HG02885 (cell line): Measurements from ENCODE around the gene CTTNBP2.

ENCODE experiments used
- ATAC-seq: cut with Tn5 transposase; IDR thresholded peaks from one replicate; pipeline ENCODE4 v1.9.1; 2021; ENCODE audit warnings: mild to moderate bottlenecking; ENCODE audit not compliant: unreplicated experiment, poor library complexity

CTTNBP2 gene, protein sequence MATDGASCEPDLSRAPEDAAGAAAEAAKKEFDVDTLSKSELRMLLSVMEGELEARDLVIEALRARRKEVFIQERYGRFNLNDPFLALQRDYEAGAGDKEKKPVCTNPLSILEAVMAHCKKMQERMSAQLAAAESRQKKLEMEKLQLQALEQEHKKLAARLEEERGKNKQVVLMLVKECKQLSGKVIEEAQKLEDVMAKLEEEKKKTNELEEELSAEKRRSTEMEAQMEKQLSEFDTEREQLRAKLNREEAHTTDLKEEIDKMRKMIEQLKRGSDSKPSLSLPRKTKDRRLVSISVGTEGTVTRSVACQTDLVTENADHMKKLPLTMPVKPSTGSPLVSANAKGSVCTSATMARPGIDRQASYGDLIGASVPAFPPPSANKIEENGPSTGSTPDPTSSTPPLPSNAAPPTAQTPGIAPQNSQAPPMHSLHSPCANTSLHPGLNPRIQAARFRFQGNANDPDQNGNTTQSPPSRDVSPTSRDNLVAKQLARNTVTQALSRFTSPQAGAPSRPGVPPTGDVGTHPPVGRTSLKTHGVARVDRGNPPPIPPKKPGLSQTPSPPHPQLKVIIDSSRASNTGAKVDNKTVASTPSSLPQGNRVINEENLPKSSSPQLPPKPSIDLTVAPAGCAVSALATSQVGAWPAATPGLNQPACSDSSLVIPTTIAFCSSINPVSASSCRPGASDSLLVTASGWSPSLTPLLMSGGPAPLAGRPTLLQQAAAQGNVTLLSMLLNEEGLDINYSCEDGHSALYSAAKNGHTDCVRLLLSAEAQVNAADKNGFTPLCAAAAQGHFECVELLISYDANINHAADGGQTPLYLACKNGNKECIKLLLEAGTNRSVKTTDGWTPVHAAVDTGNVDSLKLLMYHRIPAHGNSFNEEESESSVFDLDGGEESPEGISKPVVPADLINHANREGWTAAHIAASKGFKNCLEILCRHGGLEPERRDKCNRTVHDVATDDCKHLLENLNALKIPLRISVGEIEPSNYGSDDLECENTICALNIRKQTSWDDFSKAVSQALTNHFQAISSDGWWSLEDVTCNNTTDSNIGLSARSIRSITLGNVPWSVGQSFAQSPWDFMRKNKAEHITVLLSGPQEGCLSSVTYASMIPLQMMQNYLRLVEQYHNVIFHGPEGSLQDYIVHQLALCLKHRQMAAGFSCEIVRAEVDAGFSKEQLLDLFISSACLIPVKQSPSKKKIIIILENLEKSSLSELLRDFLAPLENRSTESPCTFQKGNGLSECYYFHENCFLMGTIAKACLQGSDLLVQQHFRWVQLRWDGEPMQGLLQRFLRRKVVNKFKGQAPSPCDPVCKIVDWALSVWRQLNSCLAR (N-terminal part only)

DNA sequence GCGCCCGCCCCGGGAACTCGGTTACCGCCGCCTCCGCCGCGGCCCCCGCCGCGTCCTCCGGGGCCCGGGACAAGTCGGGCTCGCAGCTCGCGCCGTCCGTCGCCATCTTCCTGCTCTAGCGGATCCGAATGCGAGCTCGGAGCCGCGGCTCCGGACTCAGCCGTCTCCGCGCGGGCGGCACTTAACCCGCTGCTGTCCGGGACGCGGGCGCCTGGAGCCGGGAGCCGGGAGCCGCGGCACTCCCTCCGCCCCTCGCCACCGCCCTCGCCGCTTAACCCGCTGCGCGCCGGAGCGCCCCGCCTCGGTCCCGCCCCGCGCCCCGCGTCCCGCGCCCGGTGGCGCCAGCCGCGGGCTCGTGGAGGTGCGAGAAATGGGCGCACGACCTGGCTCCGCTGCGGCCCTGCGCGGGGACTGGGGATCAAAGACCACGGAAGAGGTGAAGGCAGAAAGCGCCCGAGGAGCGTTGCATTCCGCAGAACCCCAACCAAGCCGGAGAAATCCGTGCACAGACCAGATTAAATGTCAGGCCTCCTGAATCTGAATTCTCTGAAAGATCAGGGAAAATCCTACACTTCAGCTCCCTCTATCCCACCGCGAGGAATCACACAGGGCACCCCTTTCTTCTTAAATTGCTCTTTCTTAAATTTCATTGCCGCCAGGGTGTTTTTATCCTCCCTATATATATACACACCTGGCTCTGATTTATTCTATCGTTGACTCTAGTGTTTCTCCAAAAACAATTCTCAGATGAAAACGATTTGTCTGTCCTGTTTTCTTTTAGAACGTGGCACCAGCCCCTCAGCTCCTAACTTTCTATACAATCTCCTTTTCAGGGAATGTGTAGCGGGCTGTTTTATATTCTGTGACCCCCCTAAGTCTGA lies at the start of gene CTTNBP2:
TSS of gene CTTNBP2 (minus strand) at position 132 of the 881 bp plus-strand sequence. CDS start at position 106, 26 bp downstream.
- peak; percentile 52 for ATAC-seq

DNA sequence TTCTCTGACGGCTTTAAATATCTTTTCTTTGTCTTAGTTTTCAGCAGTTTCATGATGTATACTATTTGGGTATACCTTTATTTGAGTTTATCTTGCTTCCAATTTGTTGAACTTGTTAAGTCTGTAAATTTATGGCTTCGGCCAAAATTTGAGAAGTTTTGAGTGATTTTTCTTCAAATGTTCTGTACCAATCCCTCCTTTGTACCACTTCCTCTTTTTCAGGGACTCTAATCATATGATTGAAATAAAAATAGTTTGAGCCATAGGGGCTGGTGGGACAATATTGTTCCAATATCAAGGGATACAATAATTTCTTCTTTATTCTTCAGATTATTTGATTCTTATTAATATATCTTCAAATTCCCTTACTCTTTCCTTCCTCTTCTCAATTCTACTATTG lies 43.1 kb upstream of the CTTNBP2 start:
- ATAC-seq = no peak

GRCh38 chr7:117912421-117912820 lies 39.2 kb upstream of the CTTNBP2 start:
- no peak for ATAC-seq

GRCh38 chr7:117908031-117908795 lies 35.0 kb upstream of the CTTNBP2 start:
- no peak for ATAC-seq

GRCh38 chr7:117907049-117907640 lies 33.9 kb upstream of the CTTNBP2 start:
- no peak for ATAC-seq

- ATAC-seq = no peak
Observed at GRCh38 chr7:117902314-117902889, 29.2 kb upstream of the CTTNBP2 start.

GRCh38 chr7:117901089-117901797 lies 28.0 kb upstream of the CTTNBP2 start:
- no peak for ATAC-seq

- no peak for ATAC-seq
Observed at GRCh38 chr7:117896339-117896738, 23.1 kb upstream of the CTTNBP2 start.

- no peak for ATAC-seq
Observed at GRCh38 chr7:117895276-117895675, 22.0 kb upstream of the CTTNBP2 start.

DNA sequence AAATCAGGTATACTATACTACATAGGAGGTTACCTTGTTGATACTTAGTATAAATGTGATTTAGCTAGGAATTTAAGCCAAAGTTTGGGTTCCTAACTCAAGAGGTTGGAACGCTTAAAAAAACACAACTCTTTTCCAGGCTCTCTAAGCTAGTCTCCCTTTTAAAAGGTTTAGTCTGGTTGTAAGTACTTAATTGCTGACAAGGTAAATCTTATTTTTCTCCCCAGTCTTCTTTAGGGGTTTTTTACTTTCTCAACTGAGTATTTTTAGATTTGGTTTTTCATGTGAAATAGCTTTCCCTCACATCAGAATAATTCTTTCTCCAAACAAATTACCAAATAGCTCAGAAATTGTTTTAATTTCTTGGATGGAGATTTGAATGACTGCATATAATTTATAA lies 20.8 kb upstream of the CTTNBP2 start:
- no peak for ATAC-seq

DNA sequence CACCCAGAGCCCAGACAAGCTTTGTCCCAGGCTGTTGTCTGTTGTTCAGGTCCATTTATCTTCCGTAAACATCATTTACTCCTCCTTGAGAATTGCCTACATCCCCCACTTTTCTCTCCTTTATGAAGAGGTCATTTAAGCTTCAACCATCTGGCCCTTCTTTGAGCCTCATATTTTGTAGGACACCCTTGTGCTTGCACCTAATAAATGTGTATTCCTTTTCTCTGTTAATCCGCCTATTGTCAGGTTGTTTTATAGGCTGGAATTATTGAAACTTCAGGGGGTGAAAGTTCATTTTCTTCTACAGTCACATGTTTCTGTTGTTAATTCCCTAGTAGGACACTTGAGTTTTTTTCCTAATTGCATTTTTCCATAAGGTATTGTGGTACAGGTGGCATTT lies 19.6 kb upstream of the CTTNBP2 start:
- ATAC-seq = no peak

DNA sequence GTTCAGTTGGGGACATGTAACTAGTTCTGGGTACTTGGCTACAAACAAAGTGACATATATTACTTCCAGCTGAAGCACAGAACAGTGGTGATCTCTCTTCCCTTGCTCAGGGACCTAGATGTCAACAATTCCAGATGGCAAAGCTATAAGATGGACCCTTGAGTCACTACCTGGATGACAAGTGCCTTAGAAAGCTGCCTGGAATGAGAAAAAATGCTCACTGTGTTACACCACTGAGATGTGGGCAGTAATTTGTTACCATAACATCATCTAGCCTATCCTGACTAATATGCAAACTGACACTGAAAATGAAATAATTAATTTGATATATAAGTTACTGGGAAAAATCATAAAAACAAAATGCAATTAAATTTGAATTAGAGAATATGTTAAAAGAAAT lies 16.4 kb upstream of the CTTNBP2 start:
- ATAC-seq = no peak

DNA sequence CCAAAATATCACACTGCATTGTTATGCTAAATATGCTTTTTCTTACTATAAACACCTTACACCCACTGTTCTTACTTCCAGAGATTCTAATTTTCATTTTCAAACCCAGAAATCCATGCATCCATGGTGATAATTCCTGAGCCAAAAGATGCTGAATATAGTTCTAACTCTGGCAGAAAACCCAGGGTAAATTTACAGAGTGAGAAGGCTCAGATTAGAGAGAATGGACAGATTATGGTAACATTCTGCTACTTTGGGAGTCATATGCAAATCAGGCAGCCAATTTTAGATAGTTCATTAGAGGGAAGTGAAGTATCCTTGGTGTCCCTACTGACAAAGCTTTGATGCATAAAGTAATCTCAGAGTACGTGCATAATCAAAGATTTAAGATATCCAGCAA lies 15.4 kb upstream of the CTTNBP2 start:
- ATAC-seq = no peak

DNA sequence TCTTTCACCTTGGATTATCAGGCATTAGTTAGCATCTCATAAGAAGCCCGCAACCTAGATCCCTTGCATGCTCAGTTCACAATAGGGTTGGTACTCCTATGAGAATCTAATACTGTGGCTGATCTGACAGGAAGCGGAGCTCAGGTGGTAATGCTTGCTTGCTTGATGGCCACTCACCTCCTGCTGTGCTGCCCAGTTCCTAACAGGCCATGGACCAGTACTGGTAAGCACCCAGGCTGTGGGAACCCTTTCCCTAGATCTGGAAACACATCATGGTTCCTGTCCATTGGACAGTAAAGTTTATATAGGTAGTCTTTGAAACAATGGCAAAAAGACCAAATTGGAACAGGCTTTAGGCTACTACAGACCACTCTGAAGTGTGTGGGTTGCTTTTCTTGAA lies 9.4 kb upstream of the CTTNBP2 start:
- no peak for ATAC-seq

DNA sequence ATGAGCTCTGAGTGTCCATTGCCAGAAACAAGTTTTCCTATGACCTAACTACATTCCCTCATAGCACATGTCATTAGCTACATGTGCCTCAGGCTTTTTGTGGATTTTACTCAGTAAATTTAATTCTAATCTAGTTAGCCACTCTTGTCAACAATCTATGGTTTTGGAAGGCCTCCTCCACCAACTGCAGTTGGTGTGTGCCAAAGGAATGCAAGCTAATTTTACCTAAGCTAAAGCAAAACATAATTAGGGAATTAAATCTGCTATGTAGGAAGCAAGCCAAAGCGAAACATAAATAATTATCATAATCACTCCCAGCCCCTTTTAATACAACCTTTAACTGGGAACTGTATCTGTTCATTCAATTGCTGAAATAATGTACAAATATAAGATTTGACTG lies 3.5 kb upstream of the CTTNBP2 start:
- ATAC-seq = no peak

DNA sequence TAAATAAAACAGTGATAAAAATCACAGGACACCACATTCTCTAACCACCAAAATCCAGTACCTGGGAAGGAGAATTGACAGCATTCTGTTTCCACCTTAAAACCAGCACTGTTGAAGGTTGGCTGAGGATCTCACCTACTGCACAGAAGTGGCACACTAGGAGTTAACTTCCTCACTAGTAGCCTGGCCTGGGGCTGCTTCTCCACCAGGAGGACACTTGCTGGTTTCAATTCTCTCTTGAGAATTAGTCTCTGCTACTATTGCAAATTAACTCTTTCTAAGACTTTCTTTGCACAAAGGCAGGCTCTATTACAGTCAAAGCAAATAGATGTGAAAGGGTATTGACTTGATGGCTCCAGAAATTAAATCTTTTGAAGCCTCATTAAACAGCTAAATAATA lies 2.3 kb upstream of the CTTNBP2 start:
- ATAC-seq = peak; percentile 35

- no peak for ATAC-seq
Observed at GRCh38 chr7:117874191-117874700, 1.0 kb upstream of the CTTNBP2 start.
